GM19452 (cell line): ENCODE results near the gene CMKLR1.

Experiments
- ATAC-seq: cut with Tn5 transposase; IDR thresholded peaks from one replicate; pipeline ENCODE4 v1.9.1; 2021; ENCODE audit not compliant: unreplicated experiment

Gene CMKLR1

DNA sequence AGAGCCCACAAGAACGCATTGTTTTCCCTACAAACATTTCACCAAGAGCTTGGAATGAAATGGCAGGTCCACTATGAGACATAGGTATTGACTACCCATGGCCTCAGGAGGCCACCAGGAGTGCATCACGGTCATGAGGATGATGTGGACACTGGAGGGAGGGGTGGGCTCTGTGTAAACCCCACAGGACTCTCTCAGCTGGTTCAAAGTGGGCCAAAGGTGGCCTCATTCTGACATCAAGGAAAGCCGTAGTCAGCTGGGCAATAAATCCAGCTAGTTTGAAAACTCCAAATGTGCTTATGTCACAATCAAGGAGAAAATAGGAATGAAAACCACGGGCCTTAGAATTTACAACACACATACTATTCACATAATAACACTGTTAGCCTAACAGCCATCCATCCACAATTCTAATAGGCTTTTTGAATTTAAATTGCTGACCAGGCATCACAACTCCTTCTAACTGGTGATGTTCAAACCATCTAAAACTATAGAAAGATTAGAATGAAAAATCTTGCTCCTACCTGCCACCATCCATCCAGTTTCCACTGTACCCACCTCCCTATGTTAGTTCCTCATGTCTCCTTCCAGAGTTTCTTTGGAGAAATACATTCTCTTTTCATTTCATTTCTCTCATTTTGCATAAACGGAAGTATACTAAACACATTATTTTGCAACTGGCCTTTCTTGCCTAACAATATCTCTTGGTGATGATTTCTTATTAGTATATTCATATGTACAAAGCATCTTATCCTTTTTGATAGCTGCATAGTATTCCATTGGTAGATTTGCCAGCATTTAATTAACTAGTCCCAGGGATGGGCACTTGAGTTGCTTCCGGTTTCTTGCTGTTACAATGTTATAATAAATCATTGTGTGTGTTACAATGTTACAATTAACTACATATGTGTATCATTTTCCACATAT, 21.5 kb downstream of the CMKLR1 start:
- ATAC-seq, result no peak

DNA sequence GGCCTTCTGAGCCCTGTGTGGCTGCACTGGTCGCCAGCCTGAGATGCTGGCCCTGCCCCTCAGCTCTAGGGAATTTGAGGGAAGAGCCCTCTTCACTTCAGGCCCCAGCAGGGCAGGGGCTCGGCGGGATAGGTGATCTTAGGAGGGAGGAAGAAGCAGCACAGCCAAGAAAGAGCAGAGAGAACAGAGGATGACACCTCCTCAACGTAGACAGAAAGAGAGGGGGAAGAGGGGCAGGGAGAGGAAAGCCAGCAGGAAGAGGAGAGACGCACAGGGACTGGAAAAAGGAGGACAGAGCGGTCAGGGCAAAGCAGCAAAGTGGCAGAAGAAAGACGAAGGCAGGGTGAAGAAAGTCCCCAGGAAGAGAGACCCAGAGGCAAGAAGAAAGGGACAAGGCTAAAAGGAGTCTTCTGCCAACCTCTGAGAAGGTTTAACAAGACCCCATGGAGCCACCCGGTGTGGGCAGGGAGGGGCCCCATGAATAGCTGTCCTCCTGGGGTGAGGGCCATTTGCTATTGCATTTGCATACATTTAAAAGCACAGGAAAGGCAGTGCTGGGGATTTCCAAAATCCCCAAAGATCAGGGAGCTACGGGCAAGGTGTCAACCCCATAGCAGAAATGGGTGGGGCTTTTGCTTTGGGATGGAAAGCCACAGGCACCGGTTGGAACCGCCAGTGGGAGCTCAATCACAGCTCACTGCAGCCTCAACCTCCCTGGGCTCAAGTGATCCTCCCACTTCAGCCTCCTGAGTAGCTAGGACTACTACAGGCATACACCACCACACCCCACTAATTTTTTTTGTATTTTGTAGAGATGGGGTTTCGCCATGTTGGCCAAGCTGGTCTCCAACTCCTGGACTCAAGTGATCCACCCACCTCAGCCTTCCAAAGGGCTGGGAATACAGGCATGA, 22.7 kb downstream of the CMKLR1 start:
- ATAC-seq, result no peak

DNA sequence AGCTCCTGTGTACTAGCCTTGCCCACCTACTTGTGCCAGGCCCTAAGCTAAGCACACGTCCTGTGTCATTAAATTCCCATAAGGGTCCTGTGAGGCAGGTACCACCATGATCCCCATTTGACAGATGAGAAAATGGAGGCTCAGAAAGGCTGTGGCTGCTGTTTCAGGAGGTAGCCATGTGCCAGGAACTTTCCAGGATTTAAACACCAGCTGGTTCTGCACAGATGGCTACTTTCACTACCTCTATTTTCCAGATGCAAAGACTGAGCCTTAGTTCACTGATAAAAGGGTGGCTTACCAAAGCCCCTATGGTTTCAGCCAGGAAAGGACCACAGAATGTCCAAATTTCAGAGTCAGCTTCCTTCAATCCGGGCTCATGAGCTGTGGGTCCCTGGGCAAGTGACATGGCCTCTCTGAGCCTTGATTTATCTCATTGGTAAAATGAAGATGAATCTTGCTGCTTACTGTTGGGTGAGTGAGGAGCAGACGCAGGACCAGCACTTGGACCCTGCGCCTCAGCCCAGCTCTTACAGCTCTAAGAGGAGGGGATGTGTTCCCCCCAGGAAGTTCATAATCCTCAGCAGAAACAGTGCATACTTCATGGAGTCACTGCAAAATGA, 23.5 kb downstream of the CMKLR1 start:
- no peak for ATAC-seq

DNA sequence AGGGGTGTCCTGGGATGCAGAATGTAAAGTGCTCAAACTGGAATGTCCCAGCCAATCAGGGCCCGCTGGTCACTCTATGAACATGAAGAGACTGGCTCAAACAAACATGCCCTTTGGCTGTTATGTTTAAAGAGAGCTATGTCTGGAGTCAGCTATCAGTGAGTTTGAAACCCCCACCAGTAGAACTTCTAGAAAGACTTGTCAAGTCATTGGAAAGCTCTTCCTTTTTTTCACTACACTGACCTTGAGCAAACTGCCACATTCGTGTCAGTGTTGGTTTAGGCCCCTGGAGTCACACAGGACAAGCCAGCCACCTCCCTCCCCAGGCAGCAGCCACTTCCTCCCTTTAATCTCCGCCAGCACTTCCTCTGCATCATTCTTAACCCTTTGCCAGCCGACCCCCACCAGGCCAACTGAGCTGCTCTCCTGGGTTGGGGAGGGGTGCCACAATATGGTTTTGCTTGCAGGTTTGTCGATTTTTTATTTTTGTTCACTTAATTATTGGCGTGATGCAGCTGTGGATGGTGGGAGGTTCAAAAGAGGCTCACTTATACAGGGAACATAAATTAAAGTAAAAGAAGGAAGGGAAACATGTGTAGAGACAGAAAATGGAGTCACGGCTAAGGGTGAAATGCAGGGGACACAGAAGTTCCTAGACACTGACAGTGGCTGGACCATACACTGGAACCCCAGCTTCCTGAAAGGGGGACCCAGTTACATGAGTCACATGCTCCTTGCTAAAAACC, 25.3 kb downstream of the CMKLR1 start:
- ATAC-seq, result no peak

DNA sequence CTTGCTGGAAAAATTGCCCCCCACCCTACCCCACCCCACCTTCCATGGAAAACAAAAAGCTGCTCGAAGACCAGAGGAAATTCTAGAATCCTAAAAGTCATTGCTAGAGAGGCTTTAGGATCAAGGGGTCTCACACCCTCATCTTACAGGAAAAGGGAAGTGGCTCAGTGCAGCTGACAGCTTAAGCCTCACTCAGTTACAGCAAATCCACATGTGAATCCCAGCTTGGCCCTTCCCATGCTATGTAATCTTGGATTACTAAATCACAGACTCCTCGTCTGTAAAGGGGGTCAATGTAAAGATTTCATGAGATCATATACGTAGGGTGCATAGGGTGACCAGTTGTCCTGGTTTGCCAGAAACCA, 25.9 kb downstream of the CMKLR1 start:
- no peak for ATAC-seq

DNA sequence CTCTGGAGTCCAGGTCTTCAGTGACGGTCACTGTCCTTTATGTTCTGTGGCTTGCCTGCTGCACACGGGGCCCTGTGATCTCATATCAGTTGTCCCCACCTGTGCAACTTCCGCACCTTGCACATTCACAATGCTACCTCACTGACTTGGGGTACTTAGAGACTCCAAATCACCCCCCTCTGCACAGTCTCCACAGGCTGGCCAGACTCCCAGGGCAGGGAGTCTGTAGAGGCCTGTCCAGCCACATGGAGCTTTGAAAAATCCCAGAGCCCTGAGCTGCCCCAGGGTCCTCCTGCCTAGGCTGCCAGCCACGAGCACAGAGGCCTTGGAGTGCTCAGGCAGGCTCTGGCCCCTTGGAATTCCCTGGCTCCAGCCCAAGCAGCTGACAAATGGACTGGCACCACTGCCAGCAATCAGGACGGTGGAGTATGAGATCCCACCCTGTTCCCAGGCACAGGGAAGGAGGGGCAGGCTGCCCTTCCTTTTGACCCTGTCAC, 26.4 kb downstream of the CMKLR1 start:
- ATAC-seq, result no peak

DNA sequence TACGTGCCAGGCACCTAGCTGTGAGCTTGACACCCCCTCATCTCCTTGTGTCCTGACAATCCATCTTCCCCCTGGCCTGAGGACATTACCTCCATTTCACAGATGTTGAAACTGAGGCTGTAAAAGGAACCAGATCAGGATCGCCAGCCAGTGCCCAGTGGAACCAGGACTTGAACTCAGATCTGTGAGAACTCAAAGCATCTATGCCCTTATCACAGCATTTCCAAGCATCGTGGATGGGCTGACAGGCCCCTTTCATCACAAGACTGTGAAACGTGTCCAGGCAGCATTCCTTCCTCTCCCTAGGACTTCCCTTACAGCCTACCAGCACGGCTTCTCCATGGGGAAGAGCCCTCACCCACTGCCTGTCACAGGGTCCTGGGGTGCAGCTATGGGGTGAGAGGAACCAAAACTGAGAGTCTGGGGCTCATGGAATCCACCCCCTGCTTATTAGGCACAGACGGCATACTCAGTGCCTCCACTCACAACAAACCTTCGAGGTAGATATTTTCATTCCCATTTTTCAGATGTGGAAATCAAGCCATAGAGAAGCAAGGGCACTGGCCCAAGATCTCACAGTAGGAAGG, 26.9 kb downstream of the CMKLR1 start:
- ATAC-seq, result no peak

DNA sequence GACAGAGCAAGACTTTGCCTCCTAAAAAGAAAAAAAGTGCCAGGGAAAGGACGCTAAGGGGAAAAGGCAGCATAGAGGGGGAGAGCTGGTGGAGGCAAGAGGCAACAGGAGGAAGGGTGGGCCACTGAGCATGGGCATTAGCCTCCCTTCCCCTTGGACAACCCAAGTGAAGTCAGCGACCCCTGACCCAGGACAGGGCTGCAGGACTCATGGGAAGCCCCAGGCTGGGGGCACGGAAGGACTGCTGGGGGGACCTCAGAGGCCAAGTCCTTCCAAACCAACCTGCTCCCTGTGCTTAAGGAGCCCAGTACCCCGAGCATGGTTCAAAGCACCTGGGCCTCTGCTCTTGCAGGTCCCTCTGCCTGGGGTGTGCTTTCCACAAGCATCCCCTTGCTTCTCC, 27.5 kb downstream of the CMKLR1 start:
- ATAC-seq, result no peak

DNA sequence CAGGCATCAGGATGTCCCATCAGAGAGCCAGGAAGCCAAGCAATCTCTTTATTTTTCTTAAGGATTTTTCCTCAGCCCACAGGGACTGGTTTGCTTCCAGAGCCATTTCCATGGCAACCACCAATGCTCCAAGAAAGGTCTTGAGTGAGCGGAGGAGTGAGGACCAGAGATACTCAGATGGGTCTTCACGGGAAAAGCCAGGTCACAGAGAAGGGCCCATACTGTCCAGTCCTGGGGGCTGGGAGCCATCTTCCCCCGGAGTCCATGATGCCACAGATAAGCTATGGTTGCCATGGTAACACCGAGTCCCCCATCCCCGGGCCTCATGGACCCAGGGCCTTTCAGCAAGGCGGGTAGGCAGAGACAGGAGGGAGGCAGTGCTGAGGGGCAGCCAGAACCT, 28.6 kb downstream of the CMKLR1 start:
- no peak for ATAC-seq

DNA sequence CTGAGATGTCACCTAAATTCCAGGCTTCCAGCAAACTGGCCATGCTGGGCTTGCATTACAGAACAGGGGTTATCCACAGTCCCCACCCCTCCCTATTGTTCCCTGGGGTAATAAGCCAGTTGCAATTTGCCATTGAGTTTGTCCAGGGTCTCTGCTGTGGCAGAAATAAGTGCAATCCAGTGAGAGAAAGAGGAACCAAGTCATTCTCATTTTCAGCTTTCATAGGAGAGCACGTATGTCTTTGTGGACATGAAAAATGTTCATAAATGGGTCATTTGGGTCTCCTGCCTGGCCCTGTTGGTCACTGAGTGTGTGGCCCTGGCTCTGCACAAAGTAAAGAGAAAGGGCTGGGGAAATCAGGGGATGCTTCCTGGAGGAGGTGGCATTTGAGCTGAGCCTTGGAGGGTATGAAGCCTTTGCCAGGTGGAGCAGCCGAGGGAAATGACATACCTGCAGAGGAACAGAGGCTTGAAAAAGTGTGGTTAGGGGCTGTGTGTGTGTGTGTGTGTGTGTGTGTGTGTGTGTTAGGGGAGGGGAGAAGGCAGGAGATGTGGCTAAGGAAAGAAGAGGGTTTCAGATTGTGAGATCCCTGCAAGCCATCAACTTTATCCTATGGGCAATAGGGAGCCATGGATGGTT, 29.3 kb downstream of the CMKLR1 start:
- ATAC-seq, result no peak

DNA sequence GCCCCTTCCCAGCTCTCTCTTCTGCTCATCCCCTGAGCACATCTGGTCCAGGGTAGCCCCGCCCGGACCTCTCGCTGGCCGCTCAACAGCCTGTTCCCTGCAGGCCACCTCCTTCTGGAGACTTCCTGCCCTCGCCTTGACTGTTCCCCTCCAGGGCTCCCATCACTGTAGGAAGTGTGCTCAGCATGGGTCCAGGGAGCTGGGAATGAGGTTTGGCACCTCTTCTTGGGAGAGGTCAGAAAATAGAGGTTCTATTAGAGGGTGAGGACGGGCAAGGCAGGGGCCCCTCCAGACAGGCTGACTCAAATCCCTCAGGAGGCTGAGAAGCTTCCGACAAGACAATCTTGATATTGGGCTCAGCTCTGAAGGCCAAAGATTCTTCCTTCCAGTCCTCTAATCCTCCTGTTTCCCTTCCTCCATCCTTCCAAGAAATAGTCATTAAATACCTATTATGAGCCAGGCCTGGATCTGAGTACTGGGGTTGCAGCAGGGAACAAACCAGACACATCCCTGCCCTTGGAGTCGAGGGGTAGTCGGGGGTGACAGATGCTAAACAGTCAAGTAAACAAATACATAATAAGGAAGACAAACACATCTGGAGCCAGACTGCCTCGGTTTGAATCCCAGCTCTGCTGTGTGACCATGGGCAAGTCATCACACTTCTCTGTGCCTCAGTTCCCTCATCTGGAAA, 30.6 kb downstream of the CMKLR1 start:
- no peak for ATAC-seq

DNA sequence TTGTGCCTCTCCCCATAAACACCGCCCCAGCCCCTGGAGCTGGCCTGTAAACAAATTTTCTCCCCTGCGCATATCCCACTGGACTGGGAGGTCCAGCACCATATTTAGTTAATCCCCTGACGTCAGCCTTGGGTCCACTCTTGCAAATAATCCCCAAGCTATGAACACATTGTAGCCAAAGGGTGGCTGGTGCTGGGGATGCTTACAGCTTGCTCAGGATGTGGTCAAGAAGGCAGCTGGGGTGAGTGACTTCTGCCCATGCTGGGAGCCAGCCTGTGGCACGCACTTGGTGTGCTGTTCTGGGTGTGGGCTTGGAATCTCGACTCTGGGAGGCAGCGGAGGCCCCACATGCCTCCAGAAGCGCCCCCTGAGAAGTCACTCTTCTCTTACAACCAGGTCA, 32.1 kb downstream of the CMKLR1 start:
- ATAC-seq, result no peak

DNA sequence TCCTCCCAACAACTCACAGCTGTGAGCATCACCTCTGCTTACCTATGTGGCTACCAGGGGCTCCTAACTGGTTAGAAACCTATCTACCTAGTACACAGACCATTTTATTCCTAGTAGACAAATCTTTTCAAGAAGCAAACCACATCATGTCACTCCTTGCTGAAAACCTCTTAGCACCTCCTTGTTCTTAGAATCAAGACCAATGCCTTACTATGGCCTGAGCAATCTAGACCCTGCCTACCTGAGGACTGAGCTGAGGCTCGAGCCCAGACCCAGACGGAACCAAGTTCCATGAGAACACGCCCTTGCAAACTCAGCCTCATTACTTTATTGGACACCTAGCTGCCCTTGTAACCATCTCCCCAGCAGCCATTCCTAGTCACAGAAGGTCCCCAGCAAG, 32.6 kb downstream of the CMKLR1 start:
- no peak for ATAC-seq

DNA sequence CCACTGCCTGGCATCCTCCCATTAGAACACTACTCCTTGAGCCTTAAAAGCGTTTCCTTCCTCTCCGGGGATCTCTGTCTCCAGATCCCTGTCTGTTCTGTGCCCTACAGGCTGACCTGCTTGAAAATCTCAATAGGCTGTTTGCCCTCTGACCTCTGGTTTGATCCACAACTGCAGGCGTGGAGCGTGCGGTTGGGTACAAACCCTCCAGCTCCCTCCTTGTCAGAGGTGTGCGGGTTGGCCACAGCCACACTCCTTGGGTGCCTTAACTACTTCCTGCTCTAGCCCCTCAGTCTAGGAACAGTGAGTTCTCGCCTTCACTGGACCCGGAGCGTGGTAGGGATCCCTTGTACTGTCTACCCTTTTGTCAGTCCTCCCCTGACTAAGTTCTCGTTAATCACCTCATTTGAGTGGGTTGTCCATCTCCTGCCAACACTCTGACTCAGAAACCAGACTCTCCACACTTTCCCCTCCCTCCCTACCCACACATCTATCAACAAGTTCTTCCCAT, 33.1 kb downstream of the CMKLR1 start:
- no peak for ATAC-seq

DNA sequence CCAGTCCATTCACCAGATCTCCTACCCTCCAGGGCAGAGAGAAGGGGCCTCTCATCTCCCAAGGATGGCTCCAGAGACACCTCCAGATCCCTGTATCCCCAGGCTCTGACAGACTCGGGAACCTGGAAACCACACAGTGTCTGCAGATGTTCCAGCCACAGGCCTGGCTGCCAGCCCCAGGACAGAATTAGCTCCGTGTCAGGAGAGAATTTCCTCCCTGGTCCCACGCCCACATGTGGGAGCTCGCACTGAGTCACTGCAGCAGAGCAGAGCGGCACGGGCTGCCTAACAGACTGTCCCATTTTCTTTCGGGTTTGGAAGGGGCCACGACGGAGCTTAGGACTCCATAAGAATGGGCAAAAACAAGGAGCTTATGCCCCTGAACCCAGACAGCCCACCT, 33.6 kb downstream of the CMKLR1 start:
- no peak for ATAC-seq

DNA sequence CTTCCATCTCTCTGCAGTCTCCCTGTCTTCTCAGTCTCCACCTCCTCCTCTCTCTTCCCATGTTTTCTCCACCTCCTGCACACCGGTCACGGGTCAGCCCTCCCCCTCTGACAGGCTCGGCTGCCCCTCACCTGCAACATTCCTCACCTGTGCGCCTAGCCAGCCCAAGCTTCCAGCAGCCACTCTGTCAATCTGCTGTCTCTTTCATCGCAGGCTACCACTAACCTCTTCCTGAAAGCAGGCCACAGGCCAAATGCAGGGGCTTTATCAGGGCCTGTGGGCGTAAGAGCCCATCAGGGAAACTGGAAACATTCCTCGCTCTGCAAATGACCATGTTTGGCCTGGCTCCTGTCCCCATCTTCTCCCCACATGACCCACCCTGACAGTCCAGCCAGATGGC, 34.5 kb downstream of the CMKLR1 start:
- ATAC-seq, result no peak

DNA sequence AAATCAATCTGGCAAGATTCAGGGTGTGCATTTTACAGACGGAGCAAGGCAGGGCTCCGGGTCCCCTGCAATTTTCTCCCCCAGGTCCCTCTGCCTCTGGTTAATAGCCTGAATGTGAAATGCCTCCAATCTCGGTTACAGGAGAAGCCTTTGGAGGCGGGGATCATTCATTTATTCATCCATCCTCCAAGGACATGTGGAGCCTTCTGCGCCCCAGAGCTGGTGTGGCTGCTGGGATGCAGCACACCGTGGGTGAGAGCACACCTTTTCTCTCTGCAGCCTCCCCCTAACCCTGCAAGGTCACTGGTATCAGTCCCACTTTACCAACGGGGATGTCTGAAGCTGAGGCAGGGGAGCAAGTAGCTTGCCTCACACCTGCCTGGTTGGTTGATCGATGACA, 35.4 kb downstream of the CMKLR1 start:
- no peak for ATAC-seq

DNA sequence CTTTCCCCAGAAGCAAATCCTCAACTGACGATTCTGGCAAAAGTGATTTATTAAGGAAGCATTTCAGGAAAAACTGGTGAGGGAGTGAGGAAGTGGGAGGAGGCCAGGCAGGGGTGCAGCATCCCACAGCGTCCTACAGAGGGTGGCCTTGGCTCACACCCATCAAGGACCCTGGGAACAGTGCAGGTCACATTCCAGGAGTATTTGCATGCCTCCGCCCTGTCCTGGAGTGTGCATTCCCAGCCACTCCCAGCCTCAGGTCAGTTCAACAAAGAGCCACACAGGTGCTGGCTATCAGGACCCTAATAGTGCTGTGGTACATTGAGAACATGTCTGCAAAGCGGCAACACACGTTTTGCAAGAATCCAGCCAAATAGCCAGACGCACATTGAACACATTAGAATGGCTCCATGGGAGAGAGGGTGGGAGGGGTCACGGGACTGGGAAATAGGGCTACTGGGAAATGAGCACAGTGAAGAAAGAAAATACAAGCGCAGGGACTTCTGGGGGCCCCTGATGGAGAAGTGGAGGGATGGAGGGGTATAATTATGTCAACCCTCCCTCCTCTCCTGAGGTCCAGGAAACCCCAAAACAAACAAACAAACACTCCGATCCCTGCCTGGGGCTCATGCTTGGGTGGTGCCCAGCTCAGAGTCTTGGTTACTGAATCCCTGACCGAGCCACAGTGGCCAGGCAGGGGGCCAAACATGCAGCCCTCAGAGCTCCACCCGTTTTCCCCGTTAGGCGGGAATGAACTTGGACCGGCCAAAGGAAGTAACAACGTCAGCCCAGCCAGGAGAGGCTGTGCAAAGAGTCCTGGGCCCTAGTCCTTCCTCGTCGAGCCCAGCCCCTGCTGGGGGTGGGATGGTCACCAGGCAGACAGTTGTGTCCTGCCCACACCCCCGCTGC, 36.5 kb downstream of the CMKLR1 start:
- no peak for ATAC-seq
